ENCODE measurements around the gene GLB1L2. TPM values are rescaled to one million over a fixed set of nuclear protein-coding genes. Genes with fewer than 3 reads are reported as not detected.

The GLB1L2 gene
- total RNA-seq, 1 donor from 2014 or later = 11.6 TPM

DNA sequence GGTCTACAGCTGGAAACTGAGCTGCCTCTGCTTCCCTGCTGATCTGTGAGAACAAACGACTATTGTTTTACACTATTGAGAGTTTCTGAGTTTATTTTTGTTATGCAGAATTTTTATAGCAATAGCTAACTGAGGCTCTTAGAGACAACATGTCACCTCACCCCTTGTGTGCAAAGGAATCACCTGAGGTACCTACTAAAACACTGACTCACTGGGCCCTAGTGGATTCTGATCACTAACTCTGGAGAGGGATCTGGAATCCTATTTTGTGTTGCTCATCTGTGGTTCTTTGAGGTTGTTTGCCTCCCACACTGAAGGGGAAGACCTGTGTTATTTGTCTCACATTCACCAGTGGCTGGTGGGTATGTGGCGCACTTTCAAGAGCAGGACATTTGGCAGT, 93.6 kb downstream of the GLB1L2 start:
- DNase-seq (ENCODE audit: extremely low spot score, unreplicated experiment) = no peak
- Mint-ChIP-seq H3K36me3 (no peaks in the 10 kb centered on the region), H3K9me3 (no peaks in the 10 kb centered on the region), H3K4me1 (ENCODE audit: unreplicated experiment) (no peaks in the 10 kb centered on the region), H3K27me3 (peaks cover 49% of the 10 kb centered on the region), H3K27ac (no peak overlapping the region), H3K4me3 (no peak overlapping the region)
- TF ChIP-seq, protein P1, sequence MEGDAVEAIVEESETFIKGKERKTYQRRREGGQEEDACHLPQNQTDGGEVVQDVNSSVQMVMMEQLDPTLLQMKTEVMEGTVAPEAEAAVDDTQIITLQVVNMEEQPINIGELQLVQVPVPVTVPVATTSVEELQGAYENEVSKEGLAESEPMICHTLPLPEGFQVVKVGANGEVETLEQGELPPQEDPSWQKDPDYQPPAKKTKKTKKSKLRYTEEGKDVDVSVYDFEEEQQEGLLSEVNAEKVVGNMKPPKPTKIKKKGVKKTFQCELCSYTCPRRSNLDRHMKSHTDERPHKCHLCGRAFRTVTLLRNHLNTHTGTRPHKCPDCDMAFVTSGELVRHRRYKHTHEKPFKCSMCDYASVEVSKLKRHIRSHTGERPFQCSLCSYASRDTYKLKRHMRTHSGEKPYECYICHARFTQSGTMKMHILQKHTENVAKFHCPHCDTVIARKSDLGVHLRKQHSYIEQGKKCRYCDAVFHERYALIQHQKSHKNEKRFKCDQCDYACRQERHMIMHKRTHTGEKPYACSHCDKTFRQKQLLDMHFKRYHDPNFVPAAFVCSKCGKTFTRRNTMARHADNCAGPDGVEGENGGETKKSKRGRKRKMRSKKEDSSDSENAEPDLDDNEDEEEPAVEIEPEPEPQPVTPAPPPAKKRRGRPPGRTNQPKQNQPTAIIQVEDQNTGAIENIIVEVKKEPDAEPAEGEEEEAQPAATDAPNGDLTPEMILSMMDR (conservative IDR thresholded peaks at IDR 0.05) = no peak

Other genes with a start within 250 kb of the GLB1L2 start
- 18.0 and 33.9 TPM in 2 replicates for gene NCAPD3, start 108.0 kb upstream of the GLB1L2 start, total RNA-seq (ENCODE audit: low replicate concordance)
- gene VPS26B, start 107.3 kb upstream of the GLB1L2 start, total RNA-seq (ENCODE audit: low replicate concordance) = 32.5 and 43.6 TPM in 2 replicates
- gene THYN1, start 78.6 kb upstream of the GLB1L2 start, total RNA-seq (ENCODE audit: low replicate concordance) = 28.7 and 44.3 TPM in 2 replicates
- gene ACAD8, start 78.4 kb upstream of the GLB1L2 start, total RNA-seq (ENCODE audit: low replicate concordance) = 26.4 and 29.8 TPM in 2 replicates
- not detected in 2 replicates for gene GLB1L3, start 55.6 kb upstream of the GLB1L2 start, total RNA-seq (ENCODE audit: low replicate concordance)
- 3.5 and 4.8 TPM in 2 replicates for gene B3GAT1, start 80.3 kb downstream of the GLB1L2 start, total RNA-seq (ENCODE audit: low replicate concordance)